Upper lobe of right lung (tissue), 1 donor: ENCODE results near the gene LCN15. TPM values are rescaled to one million over a fixed set of nuclear protein-coding genes. Genes with fewer than 3 reads are reported as not detected.
A peak's percentile ranks its signal among the peaks of the same experiment; 100 is the strongest.
"Not testable (repeated sequence)": the region's sequence is repeated elsewhere in the genome, so short reads cannot be mapped to it uniquely, and the experiment has no call there.

Experiments
- ATAC-seq: fragments of 200-7000 bp; cut with Tn5 transposase; one replicate; pipeline ENCODE4 v1.9.1; 2020; ENCODE audit warnings: mild to moderate bottlenecking, moderate library complexity
- DNase-seq: peaks from one replicate; pipeline ENCODE4 v3.0.0-alpha.2; 2020
- H3K27ac ChIP-seq: fragments of 200-600 bp; one replicate; pipeline ENCODE4 v1.8.0; 2022
- H3K27me3 ChIP-seq: fragments of 200-600 bp; one replicate; pipeline ENCODE4 v1.8.0; 2022; ENCODE audit warnings: mild to moderate bottlenecking
- H3K36me3 ChIP-seq: fragments of 200-600 bp; one replicate; pipeline ENCODE4 v1.8.0; 2022
- H3K4me1 ChIP-seq: fragments of 200-600 bp; one replicate; pipeline ENCODE4 v1.8.0; 2022
- H3K4me3 ChIP-seq: fragments of 200-600 bp; one replicate; pipeline ENCODE4 v1.8.0; 2022; ENCODE audit warnings: mild to moderate bottlenecking
- H3K9me3 ChIP-seq: fragments of 200-600 bp; one replicate; pipeline ENCODE4 v1.8.0; 2022
- intact Hi-C: fragments of 100-400 bp; cut with DNase I; formaldehyde crosslinking; loops from one replicate; pipeline ENCODE4 v1.11.0; 2022
- total RNA-seq: library from RNA; stranded (reverse); fragmentation: NEBNext Ultra II Directional; extraction: Animal tissue kit (Norgen Biotek cat#: 25700); gene quantifications from one replicate; pipeline ENCODE4 v1.2.1, GENCODE V29; 2021
- TF ChIP-seq, protein P1 (sequence below): fragments of 200-600 bp; IDR thresholded peaks from one replicate; pipeline ENCODE4 v1.8.0; 2022; ENCODE audit warnings: antibody characterized with exemption
- donor health status: DM: no; HTN: yes; CAD: no; lungs with severe emphysema.

The LCN15 gene
- total RNA-seq, 1 donor from 2014 or later: not detected

DNA sequence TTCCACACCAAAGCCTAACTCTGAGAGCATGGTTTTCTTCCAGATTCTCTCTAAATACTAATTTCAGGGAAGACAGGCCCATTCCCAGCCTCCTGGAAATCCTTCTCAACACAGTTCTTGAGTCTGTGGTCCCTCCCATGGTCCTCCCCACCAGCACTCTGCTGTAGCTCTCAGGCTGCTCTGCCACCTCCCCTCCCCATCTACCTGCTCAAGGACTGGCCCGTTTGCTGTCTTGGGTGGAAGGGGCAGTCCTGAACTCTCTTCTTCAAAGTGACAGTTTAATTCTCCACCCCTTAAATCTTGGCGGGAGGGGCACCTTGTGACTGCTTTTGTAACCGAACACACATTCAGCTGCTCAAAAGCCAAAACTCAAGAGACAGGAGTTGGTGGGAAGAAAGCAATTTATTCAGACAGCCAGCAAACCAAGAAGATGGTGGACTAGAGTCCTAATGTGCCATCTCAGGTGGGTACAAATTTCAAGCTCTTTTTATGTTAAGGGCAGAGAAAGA, 7.6 kb upstream of the LCN15 start:
- Histone ChIP-seq H3K27ac (no peak overlapping the region), H3K4me1 (no peaks in the 10 kb centered on the region), H3K9me3 (no peaks in the 10 kb centered on the region), H3K4me3 (no peak overlapping the region), H3K36me3 (no peaks in the 10 kb centered on the region), H3K27me3 (no peaks in the 10 kb centered on the region)
- TF ChIP-seq, protein P1, sequence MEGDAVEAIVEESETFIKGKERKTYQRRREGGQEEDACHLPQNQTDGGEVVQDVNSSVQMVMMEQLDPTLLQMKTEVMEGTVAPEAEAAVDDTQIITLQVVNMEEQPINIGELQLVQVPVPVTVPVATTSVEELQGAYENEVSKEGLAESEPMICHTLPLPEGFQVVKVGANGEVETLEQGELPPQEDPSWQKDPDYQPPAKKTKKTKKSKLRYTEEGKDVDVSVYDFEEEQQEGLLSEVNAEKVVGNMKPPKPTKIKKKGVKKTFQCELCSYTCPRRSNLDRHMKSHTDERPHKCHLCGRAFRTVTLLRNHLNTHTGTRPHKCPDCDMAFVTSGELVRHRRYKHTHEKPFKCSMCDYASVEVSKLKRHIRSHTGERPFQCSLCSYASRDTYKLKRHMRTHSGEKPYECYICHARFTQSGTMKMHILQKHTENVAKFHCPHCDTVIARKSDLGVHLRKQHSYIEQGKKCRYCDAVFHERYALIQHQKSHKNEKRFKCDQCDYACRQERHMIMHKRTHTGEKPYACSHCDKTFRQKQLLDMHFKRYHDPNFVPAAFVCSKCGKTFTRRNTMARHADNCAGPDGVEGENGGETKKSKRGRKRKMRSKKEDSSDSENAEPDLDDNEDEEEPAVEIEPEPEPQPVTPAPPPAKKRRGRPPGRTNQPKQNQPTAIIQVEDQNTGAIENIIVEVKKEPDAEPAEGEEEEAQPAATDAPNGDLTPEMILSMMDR: no peak
- ATAC-seq: no peak
- intact Hi-C loops: no loop called here
- DNase-seq: peak; percentile 33

DNA sequence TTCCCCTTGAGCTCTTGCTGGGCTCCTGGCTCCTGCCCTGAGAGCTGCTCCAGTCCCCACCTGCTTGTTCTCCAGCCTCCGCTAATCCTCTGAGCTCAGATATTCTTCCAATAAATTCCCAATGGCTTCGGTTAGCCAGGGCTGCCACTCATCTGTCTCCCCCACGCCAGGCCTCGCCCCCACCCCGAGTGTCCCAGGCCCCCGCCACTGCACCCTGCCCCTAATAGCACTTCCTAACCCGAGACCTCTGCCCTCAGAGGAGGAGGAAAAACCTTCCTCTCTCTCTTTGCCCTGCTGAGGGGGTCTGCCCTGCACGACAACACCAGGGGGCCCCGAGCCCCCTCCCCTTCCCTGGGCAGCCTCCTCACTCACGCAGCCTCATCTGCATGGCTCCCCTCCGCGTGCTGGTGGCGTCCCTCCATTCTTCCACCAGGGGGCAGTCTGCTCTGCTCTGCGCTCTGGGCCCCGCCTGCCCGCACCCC, 5.4 kb upstream of the LCN15 start:
- Histone ChIP-seq H3K27ac (no peak overlapping the region), H3K36me3 (no peaks in the 10 kb centered on the region), H3K4me1 (no peaks in the 10 kb centered on the region), H3K4me3 (no peak overlapping the region), H3K9me3 (no peaks in the 10 kb centered on the region), H3K27me3 (no peaks in the 10 kb centered on the region)
- ATAC-seq (peak; percentile 81), DNase-seq (peak; percentile 73)
- intact Hi-C loops: no loop called here
- TF ChIP-seq, protein P1: peak; percentile 46

DNA sequence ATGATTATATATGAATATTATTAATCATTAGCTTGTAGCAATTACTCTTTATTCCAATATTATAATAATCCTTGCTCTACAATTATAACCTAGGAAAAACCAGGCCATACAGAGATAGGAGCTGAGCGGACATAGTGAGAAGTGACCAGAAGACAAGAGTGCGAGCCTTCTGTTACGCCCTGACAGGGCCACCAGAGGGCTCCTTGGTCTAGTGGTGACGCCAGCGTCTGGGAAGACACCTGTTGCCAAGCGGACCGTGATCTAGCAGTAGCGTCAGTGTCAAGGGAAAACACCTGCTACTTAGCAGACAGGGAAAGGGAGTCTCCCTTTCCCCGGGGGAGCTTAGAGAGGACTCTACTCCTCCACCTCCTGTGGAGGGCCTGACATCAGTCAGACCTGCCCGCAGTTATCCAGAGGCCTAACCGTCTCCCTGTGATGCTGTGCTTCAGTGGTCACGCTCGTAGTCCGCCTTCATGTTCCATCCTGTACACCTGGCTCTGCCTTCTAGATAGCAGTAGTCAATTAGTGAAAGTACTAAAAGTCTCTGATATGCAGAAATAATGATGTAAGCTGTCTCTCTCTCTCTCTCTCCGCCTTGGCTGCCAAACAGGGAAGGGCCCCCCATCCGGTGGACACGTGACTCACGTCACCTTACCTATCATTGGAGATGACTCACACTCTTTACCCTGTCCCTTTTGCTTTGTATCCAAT, 2.2 kb upstream of the LCN15 start:
- H3K9me3 ChIP-seq, intact Hi-C loops, ATAC-seq, H3K27me3 ChIP-seq, H3K36me3 ChIP-seq, H3K27ac ChIP-seq, H3K4me3 ChIP-seq, H3K4me1 ChIP-seq: not testable (repeated sequence)
- TF ChIP-seq, protein P1: peak; percentile 37
- peak; percentile 72 for DNase-seq

DNA sequence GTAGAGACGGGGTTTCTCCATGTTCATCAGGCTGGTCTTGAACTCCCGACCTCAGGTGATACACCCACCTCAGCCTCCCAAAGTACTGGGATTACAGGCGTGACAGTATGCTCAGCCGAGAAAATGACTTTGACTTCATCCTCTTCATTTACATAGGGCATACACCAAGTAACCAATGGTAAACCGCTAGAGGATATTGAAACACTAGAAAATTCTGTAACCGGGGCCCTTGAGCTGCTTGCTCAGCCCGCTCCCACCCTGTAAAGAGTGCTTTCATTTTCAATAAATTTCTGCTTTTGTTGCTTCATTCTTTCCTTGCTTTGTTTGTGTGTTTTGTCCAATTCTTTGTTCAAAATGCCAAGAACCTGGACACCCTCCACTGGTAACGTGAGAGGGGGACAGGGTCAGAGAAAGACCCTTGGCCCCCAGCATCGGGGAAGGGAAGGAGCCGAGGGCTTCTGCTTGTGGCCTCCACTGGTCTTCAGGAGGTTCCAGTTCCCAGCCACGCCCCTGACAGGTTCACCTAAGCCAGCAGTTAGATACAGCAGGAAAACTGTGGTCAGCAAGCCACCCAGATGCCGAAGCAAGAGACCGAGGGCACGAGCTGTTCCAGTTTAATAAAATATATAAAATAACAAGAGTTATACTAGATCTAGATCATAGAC, 1.6 kb upstream of the LCN15 start:
- H3K36me3 ChIP-seq, ATAC-seq, H3K27me3 ChIP-seq, intact Hi-C loops, H3K27ac ChIP-seq, H3K4me1 ChIP-seq, H3K4me3 ChIP-seq, H3K9me3 ChIP-seq: not testable (repeated sequence)
- DNase-seq: peak; percentile 47

DNA sequence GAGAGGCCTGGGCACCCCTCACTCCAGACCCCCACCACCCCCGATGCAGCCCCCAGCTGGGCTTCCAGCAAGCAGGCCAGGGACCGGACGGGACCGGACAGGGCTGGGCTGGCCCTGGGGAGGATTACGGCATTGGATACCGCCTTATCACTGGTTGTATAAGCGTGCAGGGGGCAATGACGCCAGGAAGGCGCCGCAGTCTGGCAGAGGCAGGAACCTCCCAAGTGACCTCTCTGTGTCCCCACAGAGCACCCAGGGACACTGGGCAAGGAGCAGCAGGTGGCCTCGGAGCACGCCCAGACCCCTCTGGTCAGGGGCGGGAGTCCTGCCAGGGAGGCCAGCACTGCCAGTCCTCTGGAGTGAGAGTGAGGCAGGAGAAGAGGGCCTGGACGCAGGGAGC, 723 bp upstream of the LCN15 start:
- H3K36me3 ChIP-seq: no peaks in the 10 kb centered on the region
- intact Hi-C loops: no loop called here
- DNase-seq (peak; percentile 64), ATAC-seq (no peak)
- H3K4me3 ChIP-seq: no peak overlapping the region
- no peaks in the 10 kb centered on the region for H3K4me1 ChIP-seq
- H3K9me3 ChIP-seq: no peaks in the 10 kb centered on the region
- H3K27ac ChIP-seq: no peak overlapping the region
- TF ChIP-seq, protein P1: no peak
- no peaks in the 10 kb centered on the region for H3K27me3 ChIP-seq

DNA sequence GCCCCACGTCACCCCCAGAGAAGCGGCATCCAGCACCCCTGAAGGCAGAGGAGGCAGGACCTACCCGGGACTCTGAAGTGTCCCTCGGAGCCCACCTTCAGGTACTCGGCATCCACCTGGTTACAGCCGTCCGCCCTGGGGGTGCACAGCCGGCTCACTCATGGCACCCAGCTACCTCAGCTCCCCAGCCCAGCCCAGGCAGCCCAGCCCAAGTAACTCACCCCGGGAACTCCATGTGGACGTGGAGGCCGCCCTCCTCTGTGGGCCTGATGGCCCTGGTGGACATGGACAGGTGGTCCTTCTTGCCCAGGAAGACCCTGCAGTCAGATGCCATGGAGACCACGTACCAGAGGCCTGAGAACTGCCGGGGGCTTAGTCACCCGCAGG, 676 bp downstream of the LCN15 start:
- Histone ChIP-seq H3K27ac (no peak overlapping the region), H3K4me1 (no peaks in the 10 kb centered on the region), H3K36me3 (no peaks in the 10 kb centered on the region), H3K27me3 (no peaks in the 10 kb centered on the region), H3K4me3 (no peak overlapping the region), H3K9me3 (no peaks in the 10 kb centered on the region)
- TF ChIP-seq, protein P1: no peak
- DNase-seq (peak; percentile 64), ATAC-seq (no peak)
- intact Hi-C loops: no loop called here
